HG03103 (cell line): ENCODE results near the gene CTSE.

Experiments
- ATAC-seq: cut with Tn5 transposase; IDR thresholded peaks from one replicate; pipeline ENCODE4 v1.9.1; 2021; ENCODE audit warnings: low read depth; ENCODE audit not compliant: unreplicated experiment

Gene CTSE

GRCh38 chr1:205994346-205994745 is 29.3 kb downstream of the CTSE start:
- no peak for ATAC-seq

DNA sequence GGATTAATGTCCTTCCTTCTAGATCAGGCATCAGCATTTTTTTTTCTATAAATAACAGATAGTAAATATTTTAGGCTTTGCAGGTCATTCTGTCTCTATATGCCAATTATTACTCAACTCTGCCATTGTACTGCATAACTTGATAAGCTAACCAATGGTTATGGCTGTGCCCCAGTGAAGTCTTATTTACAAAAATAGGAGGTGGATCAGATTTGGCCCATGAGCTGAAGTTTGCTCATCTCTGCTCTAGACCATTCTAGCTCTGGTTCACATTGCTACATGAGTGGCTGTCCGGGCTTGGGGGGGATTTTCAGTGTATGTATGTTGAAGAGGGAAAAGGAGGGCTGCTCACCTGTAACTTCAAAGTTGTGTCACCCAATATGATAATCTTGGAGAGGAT is 30.6 kb downstream of the CTSE start:
- no peak for ATAC-seq

- no peak for ATAC-seq
These were observed 31.3 kb downstream of the CTSE start for GRCh38 chr1:205992218-205992882.

DNA sequence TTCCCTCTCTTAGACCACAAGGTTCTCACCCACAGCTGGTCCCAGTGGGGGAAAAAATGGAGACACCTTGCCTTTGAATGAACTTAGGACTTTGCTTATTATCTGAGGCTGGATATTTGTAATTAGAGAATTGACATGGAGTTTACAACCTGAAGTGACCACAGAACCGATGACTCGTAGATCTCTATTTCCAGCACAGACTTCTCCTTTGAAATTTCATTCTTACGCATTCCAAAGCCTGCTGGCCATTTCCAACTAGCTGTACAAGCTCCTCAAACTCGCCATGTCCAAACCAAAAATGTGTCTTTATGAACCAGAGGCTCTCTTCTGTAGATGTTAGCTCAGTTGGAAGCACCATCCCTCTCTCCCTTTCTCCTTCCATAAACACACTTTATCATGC is 32.5 kb downstream of the CTSE start:
- ATAC-seq = no peak

GRCh38 chr1:205990226-205990625 is 33.5 kb downstream of the CTSE start:
- ATAC-seq = no peak

- no peak for ATAC-seq
These were observed 33.9 kb downstream of the CTSE start for GRCh38 chr1:205989786-205990185.

GRCh38 chr1:205988585-205988995 is 35.1 kb downstream of the CTSE start:
- ATAC-seq = no peak

DNA sequence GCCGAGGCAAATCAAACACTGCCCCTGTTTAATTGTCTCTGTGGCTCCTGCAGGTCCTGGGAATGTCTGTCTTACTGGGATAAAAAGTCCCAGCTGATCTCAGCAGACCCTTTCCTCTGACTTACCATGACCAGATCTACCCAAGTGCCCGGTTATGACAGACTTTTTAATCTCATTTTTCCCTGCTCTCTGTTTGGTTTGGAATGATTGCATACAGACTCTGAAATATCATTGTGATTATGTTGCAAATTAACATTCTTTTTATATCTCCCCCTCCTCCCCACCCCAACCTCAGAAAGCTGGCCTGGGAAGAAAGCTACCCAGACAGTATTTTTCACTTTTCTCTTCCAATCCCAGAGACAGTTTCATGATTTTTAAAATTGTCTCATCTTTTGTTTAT is 36.8 kb downstream of the CTSE start:
- ATAC-seq = no peak

DNA sequence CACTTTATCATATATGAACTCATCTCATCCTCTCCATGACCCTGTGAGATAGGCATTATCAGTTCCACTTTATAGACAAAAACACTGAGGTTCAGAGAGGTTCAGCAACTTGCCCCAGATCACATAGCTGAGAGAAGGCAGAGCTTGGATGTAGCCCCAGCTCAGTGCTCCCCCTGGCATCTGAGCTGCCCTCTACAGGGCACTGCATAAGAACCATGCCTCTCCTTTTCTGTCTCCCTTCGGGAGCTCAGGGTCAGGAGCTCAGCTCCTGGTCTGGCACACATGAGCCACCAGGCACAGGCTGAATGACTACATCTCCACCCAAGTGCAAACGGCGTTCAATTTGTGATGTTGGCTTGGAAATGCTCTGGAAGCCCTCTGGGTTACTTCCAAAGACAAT is 37.4 kb downstream of the CTSE start:
- no peak for ATAC-seq

DNA sequence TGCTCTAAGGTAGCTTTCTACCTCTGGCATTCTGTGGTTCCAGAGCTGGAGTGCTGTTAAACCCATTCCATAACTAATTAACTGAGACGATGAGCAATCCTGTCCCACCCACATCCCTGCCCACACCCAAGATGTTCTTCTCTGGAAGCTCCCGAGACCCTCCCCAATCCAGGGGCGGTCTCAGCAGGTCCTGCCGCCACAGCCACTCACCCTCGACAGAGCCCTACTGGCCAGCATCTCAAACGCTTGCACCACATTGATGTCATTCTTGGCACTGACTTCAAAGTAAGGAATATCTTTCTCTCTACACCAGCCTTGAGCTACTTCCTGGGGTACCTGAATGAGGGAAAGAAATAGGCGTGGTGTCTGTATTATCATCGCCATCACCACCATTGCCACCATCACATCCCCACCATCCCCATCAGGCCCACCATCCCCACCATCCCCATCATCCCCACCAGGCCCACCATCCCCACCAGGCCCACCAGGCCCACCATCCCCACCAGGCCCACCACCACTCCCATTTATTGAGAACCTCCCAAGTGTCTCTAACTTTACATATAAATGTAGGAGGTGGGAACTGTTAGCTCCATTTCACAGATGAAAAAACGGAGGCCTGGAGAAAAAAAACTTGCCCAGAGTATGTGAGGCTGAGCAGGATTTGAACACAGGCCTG is 38.2 kb downstream of the CTSE start:
- no peak for ATAC-seq

DNA sequence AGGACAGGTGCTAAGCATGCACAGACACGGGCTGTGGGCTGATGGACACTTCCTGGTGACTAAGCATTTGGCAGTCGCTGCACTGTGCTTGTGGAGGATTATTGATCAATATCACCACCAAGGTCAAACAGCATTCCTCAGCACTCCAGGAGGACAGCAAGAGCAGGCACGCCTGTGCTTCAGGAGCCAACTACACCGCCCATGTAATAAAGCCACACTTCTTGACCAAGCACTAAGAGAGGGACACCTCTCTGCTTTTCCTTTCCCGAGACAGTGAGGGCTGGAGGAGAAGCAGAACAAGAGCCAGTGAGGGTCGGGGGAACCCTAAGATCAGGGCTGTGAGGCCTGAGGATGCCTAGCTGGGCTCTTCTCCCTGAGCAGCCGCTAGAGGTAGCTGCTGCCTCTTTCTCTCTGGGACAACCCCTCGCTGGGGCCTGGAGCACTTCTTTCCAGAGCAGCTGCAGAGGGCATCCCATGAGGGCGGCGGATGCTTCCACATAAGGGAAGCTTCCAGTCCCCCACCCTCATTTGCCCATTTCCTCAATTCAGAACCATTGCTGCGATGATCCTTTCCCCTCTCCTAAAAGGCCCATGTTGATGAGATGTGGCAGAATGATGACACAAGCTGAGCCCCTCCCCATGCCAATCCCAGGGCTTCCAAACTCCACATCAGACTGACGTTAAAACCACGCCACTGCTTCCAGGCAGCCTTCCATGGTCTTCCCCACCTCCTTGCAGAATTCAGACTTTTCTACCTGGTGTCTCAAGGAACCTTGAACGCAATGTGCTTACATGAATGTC is 39.6 kb downstream of the CTSE start:
- ATAC-seq = no peak

- no peak for ATAC-seq
These were observed 42.4 kb downstream of the CTSE start for GRCh38 chr1:205981257-205981656.

DNA sequence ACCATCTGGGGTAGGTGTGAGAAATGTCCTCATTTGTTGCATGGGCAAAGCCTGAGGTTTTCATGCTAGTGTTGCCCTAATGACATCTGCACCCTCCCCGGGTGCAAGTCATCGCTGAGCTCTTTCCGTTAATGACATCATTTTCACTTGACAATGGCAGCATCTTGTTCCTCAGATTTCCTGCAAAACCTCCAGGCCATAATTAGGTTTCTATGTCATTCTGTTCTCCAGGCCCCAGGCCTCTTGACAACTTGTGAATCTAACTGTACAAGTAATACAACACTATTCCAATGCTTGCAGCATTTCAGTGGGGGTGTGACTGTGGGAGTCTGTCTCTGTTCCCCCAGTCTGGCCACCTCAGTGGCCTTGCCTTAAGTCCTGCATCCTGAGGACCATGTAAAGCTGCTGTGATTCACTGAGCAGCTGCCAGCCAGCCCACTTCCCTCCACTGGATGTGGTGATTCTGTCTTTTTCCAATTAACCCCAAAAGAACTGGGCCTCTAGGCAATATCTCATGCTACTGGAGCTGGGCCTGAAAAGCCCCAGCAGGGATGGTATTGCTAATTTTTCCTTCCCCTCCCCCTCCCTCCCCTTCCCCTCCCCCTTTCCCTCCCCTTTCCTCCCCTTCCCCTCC is 43.3 kb downstream of the CTSE start:
- no peak for ATAC-seq

DNA sequence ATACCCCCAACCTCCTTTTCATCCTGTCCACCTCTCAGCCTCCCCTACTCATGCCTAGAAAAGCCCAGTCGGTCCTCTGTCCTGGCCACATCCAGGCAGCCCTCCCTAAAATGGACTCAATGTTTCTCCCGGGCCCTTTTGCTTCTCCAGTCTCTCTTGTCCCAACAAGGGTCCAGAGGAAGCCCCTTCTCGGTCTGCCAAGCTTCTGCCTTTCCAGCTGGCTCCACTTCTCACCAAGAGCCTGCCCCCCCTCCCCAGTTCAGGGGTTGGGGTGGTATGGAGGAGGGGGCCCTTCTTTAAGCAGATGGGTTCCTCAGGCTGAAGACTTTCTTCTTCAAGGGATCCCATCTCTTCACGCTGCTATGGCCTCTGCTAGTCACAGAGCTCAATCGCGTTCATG is 44.4 kb downstream of the CTSE start:
- ATAC-seq = no peak

- ATAC-seq = no peak
These were observed 45.0 kb downstream of the CTSE start for GRCh38 chr1:205978676-205979075.

DNA sequence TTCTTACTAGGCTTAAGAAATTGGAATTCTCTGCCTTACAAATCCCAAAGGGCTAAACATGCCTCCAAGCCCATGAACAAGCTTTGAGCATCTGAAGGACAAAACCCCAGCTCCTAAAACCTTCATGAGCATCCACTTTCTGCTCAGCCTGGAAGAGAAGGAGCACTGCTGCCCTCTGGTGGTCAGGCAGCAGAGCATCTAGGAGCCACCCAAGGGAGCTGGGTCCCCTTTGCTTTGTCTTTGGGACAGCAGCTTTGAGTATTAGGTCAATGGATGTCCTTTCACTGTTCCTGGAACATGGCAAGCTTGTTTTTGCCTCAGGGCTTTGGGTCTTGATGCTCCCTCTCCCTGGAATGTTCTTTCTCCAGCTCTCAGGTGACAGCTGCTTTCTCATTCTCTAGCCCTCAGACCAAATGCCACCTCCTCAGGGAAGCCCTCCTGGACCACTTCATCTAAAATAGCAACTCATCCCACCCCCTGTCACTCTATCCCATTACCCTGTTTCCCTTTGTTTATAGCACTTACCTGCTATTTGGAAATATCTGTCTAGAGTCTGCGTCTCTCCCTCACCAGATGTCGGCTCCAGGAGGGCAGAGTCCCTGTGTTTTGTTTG is 46.2 kb downstream of the CTSE start:
- ATAC-seq = no peak

DNA sequence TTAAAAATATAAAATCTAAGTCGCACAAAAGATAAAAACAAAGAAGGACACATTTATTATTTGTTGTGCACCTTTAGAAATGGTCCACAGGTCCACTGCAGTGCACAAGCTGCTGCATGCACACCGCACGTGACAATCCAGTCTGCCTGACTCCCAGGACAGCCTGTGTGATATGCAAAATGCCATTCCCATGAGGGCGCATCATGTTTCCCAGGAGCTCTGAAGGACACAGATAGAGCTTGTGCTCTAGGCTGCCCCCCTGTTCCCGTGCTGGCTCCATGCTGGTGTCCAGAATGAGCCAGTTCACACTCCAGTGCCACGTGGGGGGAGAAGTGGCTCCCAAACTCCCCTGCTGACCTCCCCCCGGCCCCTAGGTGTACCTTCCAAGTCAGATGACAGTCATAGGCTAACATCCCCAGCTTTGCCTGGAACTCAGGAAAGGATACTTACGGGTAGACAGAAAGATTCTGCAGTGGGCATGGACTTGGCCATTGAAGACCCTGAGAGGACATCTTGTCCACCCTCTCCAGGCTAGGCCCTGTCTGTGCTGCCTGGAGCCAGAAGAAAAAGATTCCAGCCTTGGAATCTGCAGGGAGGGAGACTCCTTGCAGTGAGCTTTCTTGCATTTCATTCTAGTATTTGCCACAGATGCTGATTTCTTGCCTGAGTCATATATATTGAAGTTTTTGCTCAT is 46.8 kb downstream of the CTSE start:
- ATAC-seq = no peak

- no peak for ATAC-seq
These were observed 47.7 kb downstream of the CTSE start for GRCh38 chr1:205976036-205976435.

- no peak for ATAC-seq
These were observed 48.2 kb downstream of the CTSE start for GRCh38 chr1:205975387-205975998.

GRCh38 chr1:205974712-205975111 is 49.0 kb downstream of the CTSE start:
- no peak for ATAC-seq
